ENCODE measurements around the gene PROS1.

DNA sequence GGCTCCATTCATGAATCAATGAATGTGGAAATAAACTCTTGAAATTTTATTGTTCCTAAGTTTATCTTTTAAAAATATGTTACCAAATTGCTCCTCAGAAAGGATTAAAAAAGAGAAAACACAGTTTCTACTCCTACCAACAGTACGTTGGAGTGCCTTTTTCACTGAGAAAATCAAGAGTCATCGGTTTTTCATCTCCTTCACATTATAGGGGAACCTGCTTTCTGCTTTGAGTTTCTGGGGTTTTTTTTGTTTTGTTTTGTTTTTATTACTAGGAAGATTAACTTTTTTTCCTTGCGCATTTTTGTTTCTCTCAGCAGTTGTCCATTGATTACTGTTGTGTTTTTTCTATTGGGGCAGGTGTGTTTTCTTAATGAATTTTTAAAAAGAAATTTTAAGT lies 9.7 kb upstream of the PROS1 start:
- TF ChIP-seq, protein P1, sequence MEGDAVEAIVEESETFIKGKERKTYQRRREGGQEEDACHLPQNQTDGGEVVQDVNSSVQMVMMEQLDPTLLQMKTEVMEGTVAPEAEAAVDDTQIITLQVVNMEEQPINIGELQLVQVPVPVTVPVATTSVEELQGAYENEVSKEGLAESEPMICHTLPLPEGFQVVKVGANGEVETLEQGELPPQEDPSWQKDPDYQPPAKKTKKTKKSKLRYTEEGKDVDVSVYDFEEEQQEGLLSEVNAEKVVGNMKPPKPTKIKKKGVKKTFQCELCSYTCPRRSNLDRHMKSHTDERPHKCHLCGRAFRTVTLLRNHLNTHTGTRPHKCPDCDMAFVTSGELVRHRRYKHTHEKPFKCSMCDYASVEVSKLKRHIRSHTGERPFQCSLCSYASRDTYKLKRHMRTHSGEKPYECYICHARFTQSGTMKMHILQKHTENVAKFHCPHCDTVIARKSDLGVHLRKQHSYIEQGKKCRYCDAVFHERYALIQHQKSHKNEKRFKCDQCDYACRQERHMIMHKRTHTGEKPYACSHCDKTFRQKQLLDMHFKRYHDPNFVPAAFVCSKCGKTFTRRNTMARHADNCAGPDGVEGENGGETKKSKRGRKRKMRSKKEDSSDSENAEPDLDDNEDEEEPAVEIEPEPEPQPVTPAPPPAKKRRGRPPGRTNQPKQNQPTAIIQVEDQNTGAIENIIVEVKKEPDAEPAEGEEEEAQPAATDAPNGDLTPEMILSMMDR (conservative IDR thresholded peaks at IDR 0.05; ENCODE audit: low read length) = no peak
- TF ChIP-seq EZH2phosphoT487 (IDR thresholded peaks at IDR 0.05; ENCODE audit: borderline replicate concordance, low read depth, low read length) = no peak
